HFFc6 (cell line): ENCODE measurements around the gene LRIG2. TPM values are rescaled to one million over a fixed set of nuclear protein-coding genes. Genes with fewer than 3 reads are reported as not detected.
"Not testable (repeated sequence)": the region's sequence is repeated elsewhere in the genome, so short reads cannot be mapped to it uniquely, and the experiment has no call there.

ENCODE experiments used
- DNase-seq: peaks from one replicate; pipeline ENCODE4 v3.0.0-alpha.2; 2018
- H3K27ac Mint-ChIP-seq: 2 replicates; pipeline ENCODE4 v1.8.0; 2020; ENCODE audit warnings: mild to moderate bottlenecking, mixed read lengths
- H3K27me3 Mint-ChIP-seq: 2 replicates; pipeline ENCODE4 v1.8.0; 2021; ENCODE audit warnings: mild to moderate bottlenecking, moderate library complexity, mixed read lengths; ENCODE audit not compliant: insufficient read depth
- H3K36me3 Mint-ChIP-seq: 2 replicates; pipeline ENCODE4 v1.8.0; 2021; ENCODE audit warnings: low read depth, mixed read lengths
- H3K4me1 Mint-ChIP-seq: 2 replicates; pipeline ENCODE4 v1.8.0; 2020; ENCODE audit warnings: low read depth, mixed read lengths
- H3K4me3 Mint-ChIP-seq: 2 replicates; pipeline ENCODE4 v1.8.0; 2020; ENCODE audit warnings: mild to moderate bottlenecking, moderate library complexity, mixed read lengths
- H3K9me3 Mint-ChIP-seq: 2 replicates; pipeline ENCODE4 v1.8.0; 2020; ENCODE audit warnings: mild to moderate bottlenecking, mixed read lengths
- CTCF ChIP-seq: fragments of 200-600 bp; sonication (generic); IDR thresholded peaks from 2 replicates; pipeline ENCODE4 v1.5.0; 2021; ENCODE audit warnings: antibody characterized with exemption, mild to moderate bottlenecking
- long read RNA-seq: library from polyadenylated mRNA; unstranded; transcript quantifications from one replicate; pipeline ENCODE4 v2.0.0, GENCODE V29; 2019
- total RNA-seq, 6 experiments: library from RNA; stranded (reverse); fragmentation: NEBNext Ultra II Directional; extraction: Animal tissue kit (Norgen Biotek cat#: 25700); gene quantifications; 2 replicates in 1 of 6; 3 replicates in 5 of 6; pipeline ENCODE4 v1.2.3, GENCODE V29; 2021

LRIG2 gene
- 1 to 10 TPM; 5.6 to 8.5 (median 7.4) TPM for total RNA-seq
- long read RNA-seq, full-length matches to known transcripts, result 5 of 8 reads
- long read RNA-seq, partial matches to known transcripts, result 2 of 8 reads
- long read RNA-seq, other reads (novel, unspliced or antisense), result 1 of 8 reads

DNA sequence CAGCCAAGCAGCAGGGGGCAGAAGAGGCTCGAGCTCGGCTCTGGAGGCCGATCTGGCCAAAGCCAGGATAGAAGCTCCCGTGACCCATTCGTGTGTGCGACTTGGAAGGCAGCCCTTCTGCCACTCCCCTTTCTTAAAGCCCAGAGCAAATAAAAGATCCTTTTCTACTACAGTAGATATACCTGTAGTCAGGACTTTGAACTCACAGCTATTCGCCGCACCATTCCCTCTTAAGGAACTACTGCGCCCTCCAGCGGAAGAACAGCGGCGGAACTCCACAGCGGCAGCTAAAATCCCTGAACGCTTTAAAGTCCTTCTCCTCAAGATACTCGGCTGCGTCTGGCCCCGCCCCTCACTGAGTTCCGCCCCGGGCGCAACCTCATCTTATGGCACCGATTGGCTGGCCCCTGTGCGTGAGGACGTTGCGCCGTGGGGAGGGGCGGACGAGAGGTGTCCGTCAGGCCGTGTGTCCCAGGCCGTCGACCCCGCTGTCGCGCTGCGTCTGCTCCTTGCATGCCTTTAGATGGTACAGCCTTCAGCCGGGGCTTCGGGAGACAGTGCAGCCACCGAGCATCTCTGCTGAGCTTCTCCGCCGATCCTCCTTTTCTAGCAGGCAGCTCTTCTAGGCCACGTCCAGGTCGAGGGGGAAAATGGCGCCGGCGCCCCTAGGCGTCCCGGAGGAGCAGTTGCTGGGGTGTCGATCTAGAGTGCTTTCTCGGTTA lies at the start of gene LRIG2:
Gene LRIG2 (plus strand): TSS at position 442 of the 722 bp plus-strand sequence. CDS start 209 bp downstream, at position 651.
- H3K4me3 Mint-ChIP-seq, result peak within 1 kb of the TSS; percentile 99
- H3K27ac Mint-ChIP-seq, result peak within 1 kb of the TSS; percentile 98
- H3K4me1 Mint-ChIP-seq, result peaks cover 22% of the 10 kb centered on the region
- TF ChIP-seq CTCF, result peak; percentile 85
- peaks cover 13% of the 10 kb centered on the region for H3K36me3 Mint-ChIP-seq
- peak; percentile 97 for DNase-seq
- H3K9me3 Mint-ChIP-seq, result no peaks in the 10 kb centered on the region
- H3K27me3 Mint-ChIP-seq, result no peaks in the 10 kb centered on the region; the same call in 1 of the 2 replicates

GRCh38 chr1:113023316-113023715 lies 49.7 kb upstream of the LRIG2 start:
- not testable (repeated sequence) for H3K27me3 Mint-ChIP-seq, H3K9me3 Mint-ChIP-seq, H3K4me3 Mint-ChIP-seq, H3K27ac Mint-ChIP-seq, H3K4me1 Mint-ChIP-seq, H3K36me3 Mint-ChIP-seq, DNase-seq

DNA sequence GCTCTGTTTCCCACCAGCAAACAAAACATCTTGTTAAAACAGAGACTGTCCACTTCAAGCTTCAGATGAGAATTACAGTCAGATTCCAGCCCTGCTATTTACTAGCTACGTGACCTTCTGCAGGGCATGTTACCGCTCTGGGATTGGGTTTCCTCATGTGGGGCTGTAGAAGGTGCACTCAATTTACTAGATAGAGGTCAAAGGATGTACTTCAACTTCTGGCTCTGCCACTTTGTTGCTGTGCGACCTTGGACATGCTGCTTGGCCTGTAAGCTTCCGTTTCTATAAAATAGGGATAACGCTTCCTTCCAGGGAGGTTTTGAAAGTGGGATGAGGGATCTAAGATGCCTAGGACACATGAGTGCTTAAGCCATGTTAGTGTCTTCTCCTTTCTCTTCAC lies 46.0 kb upstream of the LRIG2 start:
- H3K36me3 Mint-ChIP-seq, result no peaks in the 10 kb centered on the region
- H3K27me3 Mint-ChIP-seq, result peaks cover 2% of the 10 kb centered on the region
- DNase-seq, result no peak
- no peak for TF ChIP-seq CTCF
- H3K27ac Mint-ChIP-seq, result no peak overlapping the region
- no peak overlapping the region for H3K4me3 Mint-ChIP-seq
- H3K9me3 Mint-ChIP-seq, result no peaks in the 10 kb centered on the region
- no peaks in the 10 kb centered on the region; the same call in 1 of the 2 replicates for H3K4me1 Mint-ChIP-seq

DNA sequence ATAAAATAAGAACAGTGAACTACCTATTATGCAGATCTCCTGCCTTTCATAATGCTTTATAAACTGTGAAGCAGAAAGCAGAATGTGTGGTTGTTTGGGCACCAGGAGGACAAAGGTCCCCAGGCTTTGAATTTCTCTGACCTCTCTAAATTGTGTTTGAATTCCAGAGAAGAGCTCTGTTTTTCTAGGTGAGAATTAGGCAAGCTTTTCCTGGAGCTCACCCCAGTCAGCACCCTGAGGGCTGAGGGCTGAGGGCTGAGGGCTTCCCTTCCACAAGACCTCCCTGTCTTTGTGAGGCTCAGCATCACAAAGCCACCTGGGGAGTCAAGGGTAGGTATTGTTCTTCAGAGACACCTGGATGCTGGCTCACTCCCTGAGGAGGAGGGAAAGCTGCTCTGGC lies 45.5 kb upstream of the LRIG2 start:
- no peak for TF ChIP-seq CTCF
- Mint-ChIP-seq H3K36me3 (no peaks in the 10 kb centered on the region), H3K4me3 (no peak overlapping the region), H3K4me1 (no peaks in the 10 kb centered on the region), H3K27ac (no peak overlapping the region), H3K27me3 (peaks cover 2% of the 10 kb centered on the region), H3K9me3 (no peaks in the 10 kb centered on the region)
- DNase-seq, result no peak

- no peaks in the 10 kb centered on the region for H3K9me3 Mint-ChIP-seq
- H3K27me3 Mint-ChIP-seq, result peaks cover 2% of the 10 kb centered on the region
- no peaks in the 10 kb centered on the region for H3K36me3 Mint-ChIP-seq
- no peak for TF ChIP-seq CTCF
- no peaks in the 10 kb centered on the region for H3K4me1 Mint-ChIP-seq
- no peak overlapping the region for H3K27ac Mint-ChIP-seq
- no peak overlapping the region for H3K4me3 Mint-ChIP-seq
- DNase-seq, result no peak
These were observed 43.2 kb upstream of the LRIG2 start for GRCh38 chr1:113029822-113030221.

DNA sequence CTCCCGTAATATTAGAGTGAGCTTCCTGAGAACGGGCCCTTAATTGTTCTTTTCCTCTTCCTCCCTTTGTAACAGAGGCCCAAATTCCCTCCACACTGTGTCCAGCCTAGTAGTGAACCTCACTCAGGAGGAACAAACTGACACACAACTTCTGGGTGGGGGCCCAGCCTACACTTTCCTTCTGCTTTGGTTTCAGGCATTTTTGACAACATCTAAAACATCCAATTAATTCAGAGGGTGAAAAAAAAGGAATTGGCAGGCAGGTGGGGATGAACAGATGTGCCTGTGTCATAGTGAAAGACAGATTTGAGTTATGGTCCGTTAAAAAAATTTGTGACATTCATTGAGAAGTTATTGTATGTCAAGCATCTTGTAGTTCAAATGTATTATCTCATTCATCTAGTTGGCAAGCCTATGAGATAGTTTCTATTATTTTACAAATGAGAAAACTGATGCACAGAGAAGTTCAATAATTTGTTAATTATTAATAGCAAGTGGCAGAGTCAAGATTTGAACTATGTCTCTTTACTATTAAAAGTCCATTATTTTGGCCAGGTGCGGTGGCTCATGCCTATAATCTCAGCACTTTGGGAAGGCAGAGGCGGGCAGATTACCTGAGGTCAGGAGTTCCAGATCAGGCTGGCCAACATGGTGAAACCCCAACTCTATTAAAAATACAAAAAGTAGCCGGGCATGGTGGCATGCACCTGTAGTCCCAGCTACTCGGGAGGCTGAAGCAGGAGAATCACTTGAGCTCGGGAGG lies 41.6 kb upstream of the LRIG2 start:
- Mint-ChIP-seq H3K4me1 (peaks cover under 1% of the 10 kb centered on the region), H3K4me3 (no peak overlapping the region), H3K27me3 (peaks cover 3% of the 10 kb centered on the region), H3K36me3 (no peaks in the 10 kb centered on the region), H3K27ac (no peak overlapping the region), H3K9me3 (no peaks in the 10 kb centered on the region)
- DNase-seq, result no peak
- TF ChIP-seq CTCF, result no peak
